SK-N-MC (cell line): ENCODE measurements around the gene FLT1.

Experiments
- DNase-seq: peaks from one replicate; pipeline ENCODE4 v3.0.0-alpha.2; 2011; ENCODE audit warnings: low read depth, low spot score
- H3K27ac ChIP-seq: fragments of 200-600 bp; sonication (generic); 2 replicates; pipeline ENCODE4 v1.5.1; 2016; ENCODE audit warnings: mixed run types
- H3K36me3 ChIP-seq: fragments of 200-600 bp; sonication (generic); 2 replicates; pipeline ENCODE4 v1.6.1; 2017; ENCODE audit warnings: antibody characterized with exemption, low read length, mixed read lengths; ENCODE audit not compliant: insufficient read depth
- H3K4me3 ChIP-seq: fragments of 200-600 bp; sonication (generic); 2 replicates; pipeline ENCODE4 v1.5.1; 2016
- H3K9ac ChIP-seq: fragments of 200-600 bp; sonication (generic); 2 replicates; pipeline ENCODE4 v1.8.0; 2017; ENCODE audit warnings: mixed run types, mixed read lengths; ENCODE audit not compliant: insufficient read length
- H3K9me3 ChIP-seq: fragments of 200-600 bp; sonication (generic); 2 replicates; pipeline ENCODE4 v1.6.1; 2017; ENCODE audit warnings: low read depth, mild to moderate bottlenecking, antibody characterized with exemption, low read length, moderate library complexity, mixed read lengths
- EZH2 ChIP-seq: fragments of 200-600 bp; sonication (generic); IDR thresholded peaks from one replicate; pipeline ENCODE4 v1.6.1; 2017; ENCODE audit warnings: antibody characterized with exemption
- FOXP2 ChIP-seq: optimal IDR thresholded peaks from 2 replicates; pipeline ENCODE3; 2011; ENCODE audit warnings: mild to moderate bottlenecking, moderate library complexity; ENCODE audit not compliant: insufficient read depth; ENCODE audit errors: extremely low read length, control extremely low read depth
- POLR2AphosphoS5 ChIP-seq: IDR thresholded peaks from 2 replicates; pipeline ENCODE4 v1.6.1; 2012; ENCODE audit warnings: mild to moderate bottlenecking, low read depth, low read length, borderline replicate concordance

The FLT1 gene

GRCh38 chr13:28333204-28333881, 161.6 kb downstream of the FLT1 start:
- Histone ChIP-seq H3K4me3 (no peak overlapping the region), H3K27ac (no peak overlapping the region), H3K36me3 (no peaks in the 10 kb centered on the region), H3K9ac (no peak overlapping the region), H3K9me3 (no peaks in the 10 kb centered on the region)
- no peak for TF ChIP-seq FOXP2
- TF ChIP-seq POLR2AphosphoS5: no peak
- no peak for TF ChIP-seq EZH2
- DNase-seq: no peak

- no peak for TF ChIP-seq FOXP2
- no peak for TF ChIP-seq EZH2
- TF ChIP-seq POLR2AphosphoS5: no peak
- Histone ChIP-seq H3K4me3 (no peak overlapping the region), H3K9ac (no peak overlapping the region), H3K36me3 (no peaks in the 10 kb centered on the region), H3K27ac (no peak overlapping the region), H3K9me3 (no peaks in the 10 kb centered on the region)
- DNase-seq: no peak
These were observed 165.4 kb downstream of the FLT1 start for GRCh38 chr13:28329395-28330158.

- TF ChIP-seq EZH2 (no peak), POLR2AphosphoS5 (no peak), FOXP2 (no peak)
These were observed 166.7 kb downstream of the FLT1 start for GRCh38 chr13:28328271-28328607.

GRCh38 chr13:28327373-28328270, 167.3 kb downstream of the FLT1 start:
- H3K36me3 ChIP-seq: no peaks in the 10 kb centered on the region

More at GRCh38 chr13:28328271-28328607, 166.7 kb downstream of the FLT1 start:
- H3K36me3 ChIP-seq: no peaks in the 10 kb centered on the region
- DNase-seq: no peak
- no peak overlapping the region for H3K27ac ChIP-seq
- no peak overlapping the region for H3K9ac ChIP-seq
- H3K9me3 ChIP-seq: no peaks in the 10 kb centered on the region
- no peak overlapping the region for H3K4me3 ChIP-seq

GRCh38 chr13:28326056-28326455, 168.9 kb downstream of the FLT1 start:
- Histone ChIP-seq H3K36me3 (no peaks in the 10 kb centered on the region), H3K9ac (no peak overlapping the region), H3K9me3 (no peaks in the 10 kb centered on the region), H3K4me3 (no peak overlapping the region), H3K27ac (no peak overlapping the region)
- no peak for TF ChIP-seq EZH2
- TF ChIP-seq FOXP2: no peak
- no peak for TF ChIP-seq POLR2AphosphoS5
- no peak for DNase-seq

More at GRCh38 chr13:28327373-28328270, 167.3 kb downstream of the FLT1 start:
- Histone ChIP-seq H3K9ac (no peak overlapping the region), H3K27ac (no peak overlapping the region), H3K4me3 (no peak overlapping the region), H3K9me3 (no peaks in the 10 kb centered on the region)
- no peak for TF ChIP-seq EZH2
- no peak for TF ChIP-seq FOXP2
- no peak for TF ChIP-seq POLR2AphosphoS5
- DNase-seq: no peak

GRCh38 chr13:28325022-28325421, 169.9 kb downstream of the FLT1 start:
- no peak for DNase-seq
- no peak overlapping the region for H3K4me3 ChIP-seq
- TF ChIP-seq EZH2: no peak
- no peak for TF ChIP-seq POLR2AphosphoS5
- no peak for TF ChIP-seq FOXP2
- no peak overlapping the region for H3K27ac ChIP-seq
- H3K36me3 ChIP-seq: no peaks in the 10 kb centered on the region
- no peak overlapping the region for H3K9ac ChIP-seq
- no peaks in the 10 kb centered on the region for H3K9me3 ChIP-seq

- peak; percentile 51 for DNase-seq
These were observed 170.6 kb downstream of the FLT1 start for GRCh38 chr13:28324181-28324789.

GRCh38 chr13:28322256-28322905, 172.5 kb downstream of the FLT1 start:
- no peak for TF ChIP-seq FOXP2
- TF ChIP-seq POLR2AphosphoS5: no peak
- TF ChIP-seq EZH2: no peak
- Histone ChIP-seq H3K27ac (no peak overlapping the region), H3K9me3 (no peaks in the 10 kb centered on the region), H3K36me3 (no peaks in the 10 kb centered on the region), H3K9ac (no peak overlapping the region), H3K4me3 (no peak overlapping the region)
- DNase-seq: no peak

More at GRCh38 chr13:28324181-28324789, 170.6 kb downstream of the FLT1 start:
- no peak overlapping the region for H3K27ac ChIP-seq
- TF ChIP-seq FOXP2 (no peak), POLR2AphosphoS5 (no peak), EZH2 (no peak)
- no peak overlapping the region for H3K9ac ChIP-seq
- H3K36me3 ChIP-seq: no peaks in the 10 kb centered on the region
- no peak overlapping the region for H3K4me3 ChIP-seq
- no peaks in the 10 kb centered on the region for H3K9me3 ChIP-seq
